ENCODE measurements around the gene TAGLN2. TPM values are rescaled to one million over a fixed set of nuclear protein-coding genes. Genes with fewer than 3 reads are reported as not detected.

The TAGLN2 gene
- total and polyA plus RNA-seq, 9 of the 15 experiments (the other 6 are each of a cell fraction or from before 2014, with no cell fraction given), result 192 to 683 (median 455) TPM

DNA sequence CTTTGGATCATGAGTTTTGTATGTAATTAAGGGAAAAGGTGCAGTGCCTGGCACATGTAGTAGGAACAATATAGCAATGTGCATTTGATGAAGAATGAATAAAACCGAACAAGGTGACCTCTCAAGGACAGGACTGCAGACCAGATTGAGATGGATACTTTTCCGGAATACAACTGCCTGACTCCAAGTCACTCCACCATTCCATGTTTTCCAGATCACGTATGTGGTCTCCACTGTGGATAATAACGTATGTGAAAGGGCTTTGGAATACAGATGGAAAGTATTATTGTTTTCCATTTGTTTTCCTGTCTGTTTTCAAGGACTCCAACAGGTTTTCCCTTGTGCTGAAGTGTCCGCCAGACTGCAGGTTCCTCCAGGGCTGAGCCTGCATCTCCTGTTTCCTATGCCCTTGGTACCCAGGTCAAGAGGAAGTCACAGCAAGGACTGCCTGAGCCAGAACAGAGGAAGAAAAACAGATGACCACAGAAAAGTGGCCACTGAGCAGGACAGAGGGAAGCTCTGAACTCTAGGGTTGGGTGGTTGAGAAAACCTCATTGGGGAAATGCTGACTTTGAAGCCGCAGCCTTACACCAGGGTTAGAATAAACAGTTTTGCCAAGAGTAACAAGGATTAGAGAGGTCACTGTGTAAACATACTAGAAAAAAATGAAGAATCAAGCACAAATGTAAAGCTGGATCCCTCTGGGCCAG, 29.3 kb downstream of the TAGLN2 start (continued):
- no peak for TF ChIP-seq HNRNPK (IDR thresholded peaks at IDR 0.05; ENCODE audit: low read depth, low read length, poor library complexity, severe bottlenecking)
- TF ChIP-seq, protein P1, sequence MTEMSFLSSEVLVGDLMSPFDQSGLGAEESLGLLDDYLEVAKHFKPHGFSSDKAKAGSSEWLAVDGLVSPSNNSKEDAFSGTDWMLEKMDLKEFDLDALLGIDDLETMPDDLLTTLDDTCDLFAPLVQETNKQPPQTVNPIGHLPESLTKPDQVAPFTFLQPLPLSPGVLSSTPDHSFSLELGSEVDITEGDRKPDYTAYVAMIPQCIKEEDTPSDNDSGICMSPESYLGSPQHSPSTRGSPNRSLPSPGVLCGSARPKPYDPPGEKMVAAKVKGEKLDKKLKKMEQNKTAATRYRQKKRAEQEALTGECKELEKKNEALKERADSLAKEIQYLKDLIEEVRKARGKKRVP (CRISPR knock-in tag; IDR thresholded peaks at IDR 0.05), result no peak
- no peak for TF ChIP-seq POLR2B (IDR thresholded peaks at IDR 0.05; ENCODE audit: low read depth, partially characterized antibody)
- TF ChIP-seq FOSL1 (tag; conservative IDR thresholded peaks at IDR 0.05), result no peak

DNA sequence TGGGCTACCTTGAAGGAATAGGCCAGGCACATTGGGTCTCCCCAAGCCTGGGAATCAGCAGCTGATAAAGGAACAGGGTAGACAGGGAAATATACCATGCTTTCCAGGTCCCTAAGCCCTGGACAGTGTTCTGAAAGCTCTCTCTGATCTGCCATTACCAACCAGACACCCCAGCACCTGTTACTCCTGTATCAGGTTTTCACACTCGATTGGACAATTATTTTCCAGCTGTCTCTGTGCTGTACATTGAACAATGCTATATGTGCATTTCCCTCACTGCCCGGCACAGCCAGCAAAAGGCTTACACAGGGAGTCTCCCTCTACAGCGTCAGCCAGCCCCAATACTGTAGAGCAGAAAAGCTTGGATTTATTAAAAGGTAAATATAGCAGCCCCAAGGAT, 30.0 kb downstream of the TAGLN2 start:
- no peaks in the 10 kb centered on the region for H4K20me1 ChIP-seq (replicated peaks; ENCODE audit: control insufficient read depth, insufficient read depth, low read length)
- in situ Hi-C loops (cut with MboI) (no loop called here), intact Hi-C loops (cut with micrococcal nuclease) (no loop called here)
- H3K4me1 ChIP-seq (replicated peaks in 1 of 2; ENCODE audit: control insufficient read depth in 2 of 2, insufficient read depth in 2 of 2, low read length in 2 of 2), result peaks cover 10 to 24% of the 10 kb centered on the region in 2 experiments
- TF ChIP-seq, protein P2, sequence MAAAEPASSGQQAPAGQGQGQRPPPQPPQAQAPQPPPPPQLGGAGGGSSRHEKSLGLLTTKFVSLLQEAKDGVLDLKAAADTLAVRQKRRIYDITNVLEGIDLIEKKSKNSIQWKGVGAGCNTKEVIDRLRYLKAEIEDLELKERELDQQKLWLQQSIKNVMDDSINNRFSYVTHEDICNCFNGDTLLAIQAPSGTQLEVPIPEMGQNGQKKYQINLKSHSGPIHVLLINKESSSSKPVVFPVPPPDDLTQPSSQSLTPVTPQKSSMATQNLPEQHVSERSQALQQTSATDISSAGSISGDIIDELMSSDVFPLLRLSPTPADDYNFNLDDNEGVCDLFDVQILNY (CRISPR knock-in tag; IDR thresholded peaks at IDR 0.05), result no peak
- no peak for TF ChIP-seq MCM7 (IDR thresholded peaks at IDR 0.05)
- no peak for TF ChIP-seq JUNB (CRISPR knock-in tag; conservative IDR thresholded peaks at IDR 0.05)
- no peak for TF ChIP-seq POLR2AphosphoS5 (IDR thresholded peaks at IDR 0.05; ENCODE audit: control insufficient read depth, insufficient read depth, low read depth, low read length)
- no peak for FAIRE-seq
- H3K36me3 ChIP-seq (ENCODE audit: control insufficient read depth, insufficient read depth, low read length), result no peaks in the 10 kb centered on the region
- ChIA-PET POLR2A (interaction anchor here (0.5 to 1.5 kb wide), 6 partner anchors 19 to 469 kb away, joined by 3 to 6 read pairs (median 4); no protein-coding TSS in a partner anchor), CTCF (ENCODE audit: low intra/inter-chr PET ratio) (no interaction called here)
- no peak overlapping the region for H3K4me3 ChIP-seq
- no TSS peak for BruUV-seq (replicated peaks)
- H3K9me1 ChIP-seq (ENCODE audit: control insufficient read depth, insufficient read depth, low read length), result no peaks in the 10 kb centered on the region
- no peak overlapping the region for H3K9ac ChIP-seq (ENCODE audit: insufficient read depth in 1 of 2, low read depth in 2 of 2, low read length in 2 of 2)
- no peak overlapping the region for H3K27ac ChIP-seq (ENCODE audit: extremely low read depth, low read depth, low read length)
- no peak overlapping the region for H3K4me2 ChIP-seq (ENCODE audit: insufficient read depth, low read length)
- H2AFZ ChIP-seq (ENCODE audit: low read depth, low read length), result no peak overlapping the region
- DNase-seq (ENCODE audit: extremely low read depth in 1 of 4, low spot score in 3 of 4), result no peak
- 0 out of 5 replicates have a peak, but pooled peaks cover 0 to 4% of the 10 kb centered on the region in 2 experiments for H3K27me3 ChIP-seq (ENCODE audit: control insufficient read depth in 2 of 2, insufficient read depth in 2 of 2, low read length in 2 of 2)
- WGBS (ENCODE audit: insufficient coverage, low coverage, missing lambda C conversion rate), result 35% methylated on average over 3 of the region's 3 CpGs
- no peaks in the 10 kb centered on the region for H3K9me3 ChIP-seq (replicated peaks; ENCODE audit: control insufficient read depth, insufficient read depth, low read depth, low read length)
- ATAC-seq, result no peak
- no peaks in the 10 kb centered on the region for H3K79me2 ChIP-seq (ENCODE audit: control insufficient read depth, insufficient read depth, low read length)
